HepG2 (cell line): ENCODE data around the gene NMRAL1. TPM values are rescaled to one million over a fixed set of nuclear protein-coding genes. Genes with fewer than 3 reads are reported as not detected.

Experiments
- ARHGAP35 ChIP-seq: sonication (generic); formaldehyde crosslinking; IDR thresholded peaks from 2 replicates; pipeline ENCODE4 v1.9.0; 2022; ENCODE audit warnings: mild to moderate bottlenecking, inconsistent platforms, moderate library complexity, missing genetic modification reagents, borderline replicate concordance
- CSRNP2 ChIP-seq: sonication (generic); formaldehyde crosslinking; conservative IDR thresholded peaks from 2 replicates; pipeline ENCODE4 v1.8.0; 2022; ENCODE audit warnings: low read depth, missing genetic modification reagents
- FOXP1 ChIP-seq, 2 experiments: fragments of 450-650 bp in 1 of 2; IDR thresholded peaks; 2 replicates each; pipeline ENCODE4 v1.6.1; 2017 to 2018; ENCODE audit warnings: antibody characterized with exemption in 1 of 2
- JUNB ChIP-seq: sonication (generic); formaldehyde crosslinking; IDR thresholded peaks from 2 replicates; pipeline ENCODE4 v1.8.0; 2022; ENCODE audit warnings: missing genetic modification reagents, mild to moderate bottlenecking, borderline replicate concordance
- KAT8 ChIP-seq: IDR thresholded peaks from 2 replicates; pipeline ENCODE4 v1.6.1; 2016; ENCODE audit warnings: missing genetic modification reagents, missing compliant biosample characterization
- NFAT5 ChIP-seq: sonication (generic); formaldehyde crosslinking; IDR thresholded peaks from 2 replicates; pipeline ENCODE4 v1.4.0; 2020; ENCODE audit warnings: missing genetic modification reagents
- SIX1 ChIP-seq: sonication (generic); formaldehyde crosslinking; IDR thresholded peaks from 2 replicates; pipeline ENCODE4 v1.4.0; 2020; ENCODE audit warnings: missing genetic modification reagents, borderline replicate concordance
- SMARCE1 ChIP-seq: fragments of 450-650 bp; IDR thresholded peaks from 2 replicates; pipeline ENCODE4 v1.6.1; 2017; ENCODE audit warnings: borderline replicate concordance
- SNAPC2 ChIP-seq: sonication (generic); formaldehyde crosslinking; IDR thresholded peaks from 2 replicates; pipeline ENCODE4 v1.8.1; 2022; ENCODE audit warnings: mild to moderate bottlenecking, missing genetic modification reagents
- SRY ChIP-seq: sonication (generic); formaldehyde crosslinking; IDR thresholded peaks from 2 replicates; pipeline ENCODE4 v1.8.0; 2022; ENCODE audit warnings: mild to moderate bottlenecking, missing genetic modification reagents
- TOE1 ChIP-seq: sonication (generic); formaldehyde crosslinking; IDR thresholded peaks from 2 replicates; pipeline ENCODE4 v1.4.0; 2020; ENCODE audit warnings: mild to moderate bottlenecking, missing genetic modification reagents
- ZBTB43 ChIP-seq: sonication (generic); formaldehyde crosslinking; conservative IDR thresholded peaks from 2 replicates; pipeline ENCODE4 v1.4.0; 2020; ENCODE audit warnings: missing genetic modification reagents
- ZFP36L1 ChIP-seq: sonication (generic); formaldehyde crosslinking; IDR thresholded peaks from 2 replicates; pipeline ENCODE4 v1.8.0; 2022; ENCODE audit warnings: mild to moderate bottlenecking, missing genetic modification reagents, moderate library complexity
- ZKSCAN1 ChIP-seq: fragments of 150-350 bp; IDR thresholded peaks from 2 replicates; pipeline ENCODE4 v1.6.1; 2014; ENCODE audit warnings: low read length
- ZNF543 ChIP-seq: sonication (generic); formaldehyde crosslinking; IDR thresholded peaks from 2 replicates; pipeline ENCODE4 v1.4.0; 2020; ENCODE audit warnings: mild to moderate bottlenecking, missing genetic modification reagents
- ZNF616 ChIP-seq: sonication (generic); formaldehyde crosslinking; IDR thresholded peaks from 2 replicates; pipeline ENCODE4 v1.5.0; 2020; ENCODE audit warnings: low read depth, mild to moderate bottlenecking, missing genetic modification reagents
- polyA plus RNA-seq, 8 experiments: library from polyadenylated mRNA; depleted of rRNA in 3 of 8; stranded (reverse) in 7 of 8; unstranded in 1 of 8; fragments of >200 nt; fragmentation: Illumina TruSeq in 4 of 8; extraction: Trizol in 4 of 8; gene quantifications; 2 replicates each; pipeline versions ENCODE4 v1.2.1 to v1.2.3, GENCODE V29; 2011 to 2016; ENCODE audit warnings: low read depth in 4 of 8, missing spikeins in 1 of 8, mixed read lengths in 1 of 8; ENCODE audit not compliant: insufficient read depth in 1 of 8
- total RNA-seq, 5 experiments: library from RNA; depleted of rRNA; stranded (reverse); fragments of >200 nt; fragmentation: Illumina TruSeq; extraction: Trizol; gene quantifications; 2 replicates each; pipeline ENCODE4 v1.2.3, GENCODE V29; 2016; ENCODE audit warnings: low read depth in 1 of 5
- TF ChIP-seq, protein P1 (sequence below): sonication (generic); formaldehyde crosslinking; IDR thresholded peaks from 2 replicates; pipeline ENCODE4 v1.4.0; 2020; ENCODE audit warnings: missing genetic modification reagents, borderline replicate concordance

Gene NMRAL1
- total and polyA plus RNA-seq, 2 of the 13 experiments (the other 11 are each of a cell fraction or from before 2014, with no cell fraction given), result 30.8 to 33.1 TPM

DNA sequence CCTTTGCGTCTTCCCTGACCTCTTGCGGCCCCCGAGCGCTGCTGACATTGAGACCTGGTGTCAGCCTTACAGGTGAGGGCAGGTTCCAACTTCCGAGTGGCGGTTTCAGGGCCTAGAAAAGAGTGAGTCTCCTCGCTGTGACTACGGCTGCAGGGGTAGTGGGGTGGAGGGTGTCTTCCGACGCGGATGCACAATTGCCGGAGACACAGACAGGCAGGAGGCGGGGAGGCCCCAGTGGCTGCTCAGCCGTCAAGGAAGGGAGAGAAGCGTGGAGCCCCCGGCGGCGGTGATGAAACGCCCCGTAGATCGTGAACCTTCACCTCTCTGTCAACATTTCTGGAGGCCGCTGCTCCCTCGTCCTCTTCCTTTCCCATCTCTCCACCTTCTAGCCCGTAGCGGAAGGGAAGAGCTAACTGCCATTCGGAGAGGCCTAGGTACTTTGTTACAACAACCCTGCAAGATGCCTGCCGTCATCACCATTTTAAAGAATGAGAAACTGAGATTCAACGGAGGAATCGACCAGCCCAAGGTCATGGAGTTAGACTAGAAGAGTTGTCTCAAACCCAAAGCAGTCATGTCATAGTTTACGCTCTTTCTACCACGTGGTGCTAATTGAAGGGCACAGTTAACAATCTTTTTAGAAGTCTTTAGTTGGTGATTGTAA, 48.3 kb downstream of the NMRAL1 start (continued):
- no peak for TF ChIP-seq SIX1 (CRISPR knock-in tag)
- TF ChIP-seq, protein P1, sequence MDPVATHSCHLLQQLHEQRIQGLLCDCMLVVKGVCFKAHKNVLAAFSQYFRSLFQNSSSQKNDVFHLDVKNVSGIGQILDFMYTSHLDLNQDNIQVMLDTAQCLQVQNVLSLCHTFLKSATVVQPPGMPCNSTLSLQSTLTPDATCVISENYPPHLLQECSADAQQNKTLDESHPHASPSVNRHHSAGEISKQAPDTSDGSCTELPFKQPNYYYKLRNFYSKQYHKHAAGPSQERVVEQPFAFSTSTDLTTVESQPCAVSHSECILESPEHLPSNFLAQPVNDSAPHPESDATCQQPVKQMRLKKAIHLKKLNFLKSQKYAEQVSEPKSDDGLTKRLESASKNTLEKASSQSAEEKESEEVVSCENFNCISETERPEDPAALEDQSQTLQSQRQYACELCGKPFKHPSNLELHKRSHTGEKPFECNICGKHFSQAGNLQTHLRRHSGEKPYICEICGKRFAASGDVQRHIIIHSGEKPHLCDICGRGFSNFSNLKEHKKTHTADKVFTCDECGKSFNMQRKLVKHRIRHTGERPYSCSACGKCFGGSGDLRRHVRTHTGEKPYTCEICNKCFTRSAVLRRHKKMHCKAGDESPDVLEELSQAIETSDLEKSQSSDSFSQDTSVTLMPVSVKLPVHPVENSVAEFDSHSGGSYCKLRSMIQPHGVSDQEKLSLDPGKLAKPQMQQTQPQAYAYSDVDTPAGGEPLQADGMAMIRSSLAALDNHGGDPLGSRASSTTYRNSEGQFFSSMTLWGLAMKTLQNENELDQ (CRISPR knock-in tag), result no peak
- no peak for TF ChIP-seq NFAT5 (CRISPR knock-in tag)
- TF ChIP-seq SRY (CRISPR knock-in tag), result 0 out of 2 replicates have a peak, but pooled peaks have one; percentile 63
- TF ChIP-seq FOXP1 (IDR thresholded peaks at IDR 0.05), result no peak
- no peak for TF ChIP-seq FOXP1 (CRISPR knock-in tag; IDR thresholded peaks at IDR 0.05)
- no peak; the same call in 1 of the 2 replicates for TF ChIP-seq SNAPC2
- peak; percentile 90 for TF ChIP-seq ZNF543 (CRISPR knock-in tag)
- TF ChIP-seq KAT8, result peak; percentile 35; the same call in 1 of the 2 replicates
- no peak for TF ChIP-seq SMARCE1
- no peak for TF ChIP-seq TOE1 (CRISPR knock-in tag)
- no peak for TF ChIP-seq CSRNP2 (CRISPR knock-in tag)
- no peak for TF ChIP-seq JUNB (CRISPR knock-in tag)
- TF ChIP-seq ZFP36L1, result no peak
- TF ChIP-seq ZKSCAN1, result no peak; the same call in 1 of the 2 replicates
- TF ChIP-seq ZNF616, result no peak
- TF ChIP-seq ARHGAP35 (CRISPR knock-in tag), result no peak; the same call in 1 of the 2 replicates
- TF ChIP-seq ZBTB43 (CRISPR knock-in tag), result no peak
